IMR-90 (cell line): ENCODE measurements around the gene PRELID2. TPM values are rescaled to one million over a fixed set of nuclear protein-coding genes. Genes with fewer than 3 reads are reported as not detected.
A peak's percentile ranks its signal among the peaks of the same experiment; 100 is the strongest.

ENCODE experiments used
- ATAC-seq: fragments of 200-7000 bp; cut with Tn5 transposase; 2 replicates; pipeline ENCODE4 v1.9.1; 2020; ENCODE audit warnings: low read depth, mild to moderate bottlenecking, moderate library complexity
- BruUV-seq: library from RNA; stranded (reverse); fragments of 400-500 nt; replicated peaks from 2 replicates; lab custom pipeline; 2021; lab: Mats Ljungman, UMichigan
- CTCF ChIA-PET: fragments of 300-600 bp; formaldehyde crosslinking; extraction: SDS; loops from one replicate; lab custom pipeline; 2021; ENCODE audit warnings: antibody characterized with exemption; lab: Yijun Ruan, JAX
- POLR2A ChIA-PET: fragments of 300-600 bp; sonication (Branson Sonifier 250); formaldehyde crosslinking; loops from one replicate; lab custom pipeline; 2022; ENCODE audit warnings: antibody characterized with exemption; ENCODE audit not compliant: unreplicated experiment; lab: Charles Lee
- DNase-seq: peaks from one replicate; pipeline ENCODE4 v3.0.0; 2013
- H2AFZ ChIP-seq: replicated peaks from 2 replicates; pipeline ENCODE3; 2013; ENCODE audit warnings: low read length, mild to moderate bottlenecking; ENCODE audit not compliant: poor library complexity
- H2AK5ac ChIP-seq: 2 replicates; pipeline ENCODE4 v1.6.1; 2013; ENCODE audit warnings: low read depth, low read length, inconsistent platforms
- H2AK9ac ChIP-seq: replicated peaks from 2 replicates; pipeline ENCODE3; 2013; ENCODE audit warnings: mild to moderate bottlenecking, low read depth, low read length, moderate library complexity; ENCODE audit not compliant: poor library complexity
- H2BK120ac ChIP-seq: 2 replicates; pipeline ENCODE4 v1.6.1; 2013; ENCODE audit warnings: low read depth, low read length, inconsistent platforms
- H2BK15ac ChIP-seq: 3 replicates; pipeline ENCODE4 v1.6.1; 2013; ENCODE audit warnings: low read depth, low read length, inconsistent platforms
- H2BK20ac ChIP-seq: 2 replicates; pipeline ENCODE4 v1.6.1; 2013; ENCODE audit warnings: low read depth, mild to moderate bottlenecking, inconsistent platforms, low read length, moderate library complexity
- H2BK5ac ChIP-seq: 2 replicates; pipeline ENCODE4 v1.6.1; 2013; ENCODE audit warnings: mild to moderate bottlenecking, low read depth, low read length, inconsistent platforms; ENCODE audit not compliant: poor library complexity, severe bottlenecking
- H3K14ac ChIP-seq: replicated peaks from 2 replicates; pipeline ENCODE4 v1.6.1; 2013; ENCODE audit warnings: low read depth, low read length, inconsistent platforms
- H3K18ac ChIP-seq: 2 replicates; pipeline ENCODE4 v1.6.1; 2013; ENCODE audit warnings: low read depth, low read length, control low read depth
- H3K23ac ChIP-seq: 2 replicates; pipeline ENCODE4 v1.6.1; 2013; ENCODE audit warnings: low read depth, low read length, inconsistent platforms
- H3K27ac ChIP-seq: 2 replicates; pipeline ENCODE4 v1.5.1; 2013; ENCODE audit warnings: mild to moderate bottlenecking, control low read depth, low read length; ENCODE audit not compliant: insufficient read depth
- H3K27me3 ChIP-seq: 2 replicates; pipeline ENCODE4 v1.6.1; 2013; ENCODE audit warnings: low read length; ENCODE audit not compliant: control insufficient read depth, insufficient read depth
- H3K36me3 ChIP-seq: 2 replicates; pipeline ENCODE4 v1.6.1; 2013; ENCODE audit warnings: low read length, mixed read lengths; ENCODE audit not compliant: control insufficient read depth, insufficient read depth
- H3K4ac ChIP-seq: 2 replicates; pipeline ENCODE4 v1.6.1; 2013; ENCODE audit warnings: low read depth, low read length, inconsistent platforms
- H3K4me1 ChIP-seq: 2 replicates; pipeline ENCODE4 v1.6.1; 2013; ENCODE audit warnings: low read length, mixed read lengths; ENCODE audit not compliant: control insufficient read depth, insufficient read depth
- H3K4me2 ChIP-seq: 2 replicates; pipeline ENCODE4 v1.6.1; 2013; ENCODE audit warnings: low read depth, mild to moderate bottlenecking, control low read depth, low read length, moderate library complexity
- H3K4me3 ChIP-seq: 2 replicates; pipeline ENCODE4 v1.5.1; 2013; ENCODE audit warnings: low read depth, mild to moderate bottlenecking, control low read depth, low read length, moderate library complexity; ENCODE audit not compliant: insufficient read depth
- H3K56ac ChIP-seq: 2 replicates; pipeline ENCODE4 v1.6.1; 2013; ENCODE audit warnings: low read length, inconsistent platforms; ENCODE audit not compliant: insufficient read depth; ENCODE audit errors: extremely low read depth
- H3K79me1 ChIP-seq, 2 experiments: 2 replicates each; pipeline ENCODE4 v1.6.1; 2013; ENCODE audit warnings: low read length in 2 of 2, inconsistent platforms in 1 of 2, low read depth in 1 of 2
- H3K9ac ChIP-seq: 2 replicates; pipeline ENCODE4 v1.6.1; 2013; ENCODE audit warnings: low read depth, low read length, control low read depth
- H3K9me1 ChIP-seq: 2 replicates; pipeline ENCODE4 v1.6.1; 2013; ENCODE audit warnings: low read length, inconsistent platforms; ENCODE audit not compliant: insufficient read depth
- H3K9me3 ChIP-seq: 2 replicates; pipeline ENCODE4 v1.6.1; 2013; ENCODE audit warnings: low read length; ENCODE audit not compliant: control insufficient read depth, insufficient read depth
- H4K20me1 ChIP-seq: 2 replicates; pipeline ENCODE4 v1.6.1; 2013; ENCODE audit warnings: low read length, inconsistent platforms; ENCODE audit not compliant: insufficient read depth
- H4K5ac ChIP-seq: 2 replicates; pipeline ENCODE4 v1.6.1; 2013; ENCODE audit warnings: mild to moderate bottlenecking, low read depth, low read length, control low read depth
- H4K8ac ChIP-seq, 2 experiments: 2 replicates each; pipeline ENCODE4 v1.6.1; 2013; ENCODE audit warnings: low read depth in 2 of 2, low read length in 2 of 2, control low read depth in 1 of 2, inconsistent platforms in 1 of 2
- H4K91ac ChIP-seq: 2 replicates; pipeline ENCODE4 v1.6.1; 2013; ENCODE audit warnings: low read depth, low read length, inconsistent platforms; ENCODE audit not compliant: insufficient read depth
- CEBPB ChIP-seq: IDR thresholded peaks from 2 replicates; pipeline ENCODE4 v1.6.1; 2012; ENCODE audit warnings: low read depth, low read length, improper control_type of control experiment
- USF2 ChIP-seq: fragments of 150-350 bp; IDR thresholded peaks from 2 replicates; pipeline ENCODE4 v1.6.1; 2017; ENCODE audit warnings: mild to moderate bottlenecking, antibody characterized with exemption, low read length, low read depth
- WGBS, 2 experiments: methylation state at CpG; one replicate each; pipeline versions ENCODE4 v1.1.5 to v1.1.7; 2013; ENCODE audit warnings: missing lambda C conversion rate in 2 of 2; ENCODE audit not compliant: insufficient read length in 1 of 2; ENCODE audit errors: extremely low coverage in 2 of 2; 5-methylcytosine and 5-hydroxymethylcytosine counted together
- dilution Hi-C: fragments of 300-500 bp; cut with HindIII; formaldehyde crosslinking; loops from one replicate; pipeline ENCODE4 v1.14.3; 2018; ENCODE audit warnings: low sequenced_read_pairs; ENCODE audit not compliant: unreplicated experiment
- in situ Hi-C: fragments of 300-500 bp; cut with MboI; formaldehyde crosslinking; loops from 3 replicates; pipeline ENCODE4 v1.14.3; 2019; ENCODE audit warnings: low sequenced_read_pairs, inconsistent platforms, mixed read lengths
- intact Hi-C: fragments of 100-400 bp; cut with micrococcal nuclease; formaldehyde crosslinking; loops from 2 replicates; pipeline ENCODE4 v1.10.0; 2022
- polyA plus RNA-seq, 3 experiments: library from polyadenylated mRNA; depleted of rRNA; stranded (reverse); fragments of >200 nt; gene quantifications; 2 replicates each; pipeline ENCODE4 v1.2.3, GENCODE V29; 2012; ENCODE audit warnings: low replicate concordance in 1 of 3
- total RNA-seq: library from RNA; depleted of rRNA; stranded (reverse); fragments of >200 nt; gene quantifications from 2 replicates; pipeline ENCODE4 v1.2.3, GENCODE V29; 2012

The PRELID2 gene
- total and polyA plus RNA-seq, 2 of the 4 experiments (the other 2 are of a cell fraction): 4.9 to 8.6 TPM

GRCh38 chr5:145764325-145764724, 70.8 kb downstream of the PRELID2 start:
- Histone ChIP-seq H3K9me1 (no peaks in the 10 kb centered on the region), H2AFZ (no peak overlapping the region), H3K56ac (no peak overlapping the region), H4K5ac (no peak overlapping the region), H3K4me2 (no peak overlapping the region), H2BK15ac (no peak overlapping the region), H3K27ac (no peak overlapping the region), H3K4me3 (no peak overlapping the region), H2BK120ac (no peak overlapping the region), H2AK9ac (no peak overlapping the region), H3K14ac (no peak overlapping the region), H4K91ac (no peak overlapping the region), H2AK5ac (no peak overlapping the region), H3K4ac (no peak overlapping the region), H3K27me3 (no peaks in the 10 kb centered on the region), H3K9me3 (no peaks in the 10 kb centered on the region), H3K23ac (no peak overlapping the region), H4K20me1 (no peaks in the 10 kb centered on the region), H3K79me1 (no peaks in the 10 kb centered on the region), H2BK20ac (no peak overlapping the region), H3K4me1 (no peaks in the 10 kb centered on the region), H4K8ac (no peak overlapping the region), H3K36me3 (no peaks in the 10 kb centered on the region), H3K18ac (no peak overlapping the region), H3K9ac (no peak overlapping the region), H2BK5ac (no peak overlapping the region)
- ATAC-seq: peak; percentile 63
- intact Hi-C loops (no loop called here), dilution Hi-C loops (no loop called here), in situ Hi-C loops (no loop called here)
- no CpG with 5 or more reads among the region's 1 CpG for WGBS, 2 experiments
- peak; percentile 45 for DNase-seq
- CTCF ChIA-PET: no interaction called here
- no TSS peak for BruUV-seq
- POLR2A ChIA-PET: no interaction called here
- TF ChIP-seq USF2: no peak
- TF ChIP-seq CEBPB: peak; percentile 61; the same call in 1 of the 2 replicates
